Ishikawa (cell line): ENCODE data around the gene STX18.

Experiments used
- CEBPB ChIP-seq: IDR thresholded peaks from 2 replicates; pipeline ENCODE4 v1.6.1; 2012
- CREB1 ChIP-seq: IDR thresholded peaks from 2 replicates; pipeline ENCODE4 v1.6.1; 2012; ENCODE audit warnings: low read depth
- EGR1 ChIP-seq: IDR thresholded peaks from 2 replicates; pipeline ENCODE4 v1.6.1; 2012
- EP300 ChIP-seq: IDR thresholded peaks from 2 replicates; pipeline ENCODE4 v1.6.1; 2012; ENCODE audit warnings: borderline replicate concordance
- FOXM1 ChIP-seq: IDR thresholded peaks from 2 replicates; pipeline ENCODE4 v1.6.1; 2012; ENCODE audit warnings: low read depth, borderline replicate concordance
- MAX ChIP-seq: IDR thresholded peaks from 2 replicates; pipeline ENCODE4 v1.6.1; 2012
- NFIC ChIP-seq: IDR thresholded peaks from 2 replicates; pipeline ENCODE4 v1.6.1; 2012
- RAD21 ChIP-seq: IDR thresholded peaks from 2 replicates; pipeline ENCODE4 v1.6.1; 2012; ENCODE audit warnings: low read depth
- REST ChIP-seq: IDR thresholded peaks from 2 replicates; pipeline ENCODE4 v1.6.1; 2012; ENCODE audit warnings: low read depth, mild to moderate bottlenecking
- TAF1 ChIP-seq: IDR thresholded peaks from 2 replicates; pipeline ENCODE4 v1.6.1; 2012; ENCODE audit warnings: low read depth, mild to moderate bottlenecking
- TCF12 ChIP-seq: IDR thresholded peaks from 2 replicates; pipeline ENCODE4 v1.6.1; 2012; ENCODE audit warnings: low read depth
- TEAD4 ChIP-seq: IDR thresholded peaks from 2 replicates; pipeline ENCODE4 v1.6.1; 2012
- USF1 ChIP-seq: IDR thresholded peaks from 2 replicates; pipeline ENCODE4 v1.6.1; 2012
- YY1 ChIP-seq: IDR thresholded peaks from 2 replicates; pipeline ENCODE4 v1.6.1; 2012; ENCODE audit warnings: low read depth
- ZBTB7A ChIP-seq: IDR thresholded peaks from 2 replicates; pipeline ENCODE4 v1.6.1; 2012; ENCODE audit warnings: low read depth

Gene STX18

GRCh38 chr4:4512282-4512681 lies 29.6 kb downstream of the STX18 start:
- no peak for TF ChIP-seq YY1
- no peak for TF ChIP-seq EP300
- no peak for TF ChIP-seq RAD21
- no peak for TF ChIP-seq CEBPB
- no peak for TF ChIP-seq USF1

GRCh38 chr4:4509521-4509920 lies 32.3 kb downstream of the STX18 start:
- TF ChIP-seq CEBPB (no peak), MAX (no peak), EGR1 (no peak), NFIC (no peak), EP300 (no peak), ZBTB7A (no peak), TEAD4 (no peak), USF1 (no peak)

- no peak for TF ChIP-seq TEAD4
- peak; percentile 33 for TF ChIP-seq RAD21
- TF ChIP-seq TAF1 = no peak
- TF ChIP-seq USF1 = no peak
Measured at GRCh38 chr4:4507923-4508322, 33.9 kb downstream of the STX18 start.

GRCh38 chr4:4507403-4507802 lies 34.4 kb downstream of the STX18 start:
- no peak for TF ChIP-seq EP300
- TF ChIP-seq REST = no peak
- TF ChIP-seq ZBTB7A = no peak
- TF ChIP-seq TCF12 = no peak
- TF ChIP-seq MAX = no peak
- no peak for TF ChIP-seq CREB1
- no peak for TF ChIP-seq TAF1
- no peak for TF ChIP-seq FOXM1

GRCh38 chr4:4506961-4507360 lies 34.9 kb downstream of the STX18 start:
- TF ChIP-seq TEAD4 = peak; percentile 65
- TF ChIP-seq USF1 = no peak
- TF ChIP-seq MAX = 0 out of 2 replicates have a peak, but pooled peaks have one; percentile 26
- no peak for TF ChIP-seq REST
- no peak for TF ChIP-seq YY1
- TF ChIP-seq RAD21 = no peak
- no peak for TF ChIP-seq CREB1
- no peak for TF ChIP-seq EP300
- no peak for TF ChIP-seq EGR1
- TF ChIP-seq NFIC = peak; percentile 73
- TF ChIP-seq FOXM1 = 0 out of 2 replicates have a peak, but pooled peaks have one; percentile 8
- TF ChIP-seq CEBPB = no peak
- TF ChIP-seq TCF12 = no peak

GRCh38 chr4:4505211-4505610 lies 36.6 kb downstream of the STX18 start:
- TF ChIP-seq TEAD4 = 0 out of 2 replicates have a peak, but pooled peaks have one; percentile 31

- TF ChIP-seq CEBPB (peak; percentile 70), RAD21 (no peak)
Measured at GRCh38 chr4:4504783-4505182, 37.1 kb downstream of the STX18 start.
